Frontal cortex (tissue), 4 donors: Measurements from ENCODE around the gene BNC2. TPM values are rescaled to one million over a fixed set of nuclear protein-coding genes. Genes with fewer than 3 reads are reported as not detected.

ENCODE experiments used
- DNase-seq, 2 donors: peaks; one replicate each; pipeline ENCODE4 v3.0.0; 2012; ENCODE audit warnings: low spot score in 2 of 2
- FAIRE-seq: peaks from 2 replicates; lab custom pipeline; 2012; peaks lifted over from hg19 to GRCh38; lab: Jason Lieb, UNC
- total RNA-seq: library from RNA; depleted of rRNA; stranded (reverse); fragments of >200 nt; gene quantifications from one replicate; pipeline ENCODE4 v1.2.3, GENCODE V29; 2014
- donor health status: control.
- donor health status: control.
- donor health status: control.

Gene BNC2
- total RNA-seq, 1 donor from 2014 or later = 1.6 TPM

- FAIRE-seq = no peak
- DNase-seq = no peak
Observed at GRCh38 chr9:16689351-16689938, 181.0 kb downstream of the BNC2 start.

- DNase-seq = no peak
- FAIRE-seq = no peak
Observed at GRCh38 chr9:16688814-16689213, 181.7 kb downstream of the BNC2 start.

- no peak for FAIRE-seq
- no peak for DNase-seq
Observed at GRCh38 chr9:16687678-16688369, 182.6 kb downstream of the BNC2 start.

- DNase-seq (no peak), FAIRE-seq (no peak)
Observed at GRCh38 chr9:16683326-16683725, 187.1 kb downstream of the BNC2 start.

- FAIRE-seq = no peak
Observed at GRCh38 chr9:16682273-16682672, 188.2 kb downstream of the BNC2 start.

GRCh38 chr9:16681652-16681987 lies 188.8 kb downstream of the BNC2 start:
- DNase-seq = no peak
- FAIRE-seq = no peak

More at GRCh38 chr9:16682273-16682672, 188.2 kb downstream of the BNC2 start:
- no peak for DNase-seq

GRCh38 chr9:16680975-16681651 lies 189.4 kb downstream of the BNC2 start:
- DNase-seq (no peak), FAIRE-seq (no peak)

- DNase-seq = no peak
- no peak for FAIRE-seq
Observed at GRCh38 chr9:16680541-16680940, 189.9 kb downstream of the BNC2 start.

DNA sequence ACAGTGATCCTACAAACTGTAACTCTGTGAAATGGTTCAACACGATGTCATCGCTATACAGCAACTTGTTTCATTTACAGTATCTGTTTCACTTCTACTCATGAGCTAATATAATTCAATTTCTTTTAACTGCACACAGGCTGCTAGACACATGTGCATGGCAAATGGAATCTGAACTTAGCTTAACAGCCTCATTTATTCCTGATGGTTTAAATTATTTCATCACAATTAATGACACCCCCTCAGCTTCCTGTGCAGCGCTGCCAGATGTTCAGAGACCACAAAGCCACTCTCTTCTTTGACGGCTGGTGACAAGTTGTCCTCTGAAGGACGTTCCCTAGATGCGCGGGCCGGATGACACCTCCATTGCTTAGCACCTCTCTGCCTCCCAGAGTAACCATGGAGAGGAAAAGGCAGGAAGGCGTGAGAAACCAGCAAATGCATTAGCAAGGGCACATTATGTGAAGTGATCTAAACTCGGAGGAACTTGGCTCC lies 191.1 kb downstream of the BNC2 start:
- DNase-seq (no peak), FAIRE-seq (no peak)

GRCh38 chr9:16676519-16676918 lies 194.0 kb downstream of the BNC2 start:
- DNase-seq (no peak), FAIRE-seq (no peak)

- no peak for DNase-seq
- no peak for FAIRE-seq
Observed at GRCh38 chr9:16675131-16675530, 195.3 kb downstream of the BNC2 start.

- FAIRE-seq (no peak), DNase-seq (no peak)
Observed at GRCh38 chr9:16673171-16673570, 197.3 kb downstream of the BNC2 start.

DNA sequence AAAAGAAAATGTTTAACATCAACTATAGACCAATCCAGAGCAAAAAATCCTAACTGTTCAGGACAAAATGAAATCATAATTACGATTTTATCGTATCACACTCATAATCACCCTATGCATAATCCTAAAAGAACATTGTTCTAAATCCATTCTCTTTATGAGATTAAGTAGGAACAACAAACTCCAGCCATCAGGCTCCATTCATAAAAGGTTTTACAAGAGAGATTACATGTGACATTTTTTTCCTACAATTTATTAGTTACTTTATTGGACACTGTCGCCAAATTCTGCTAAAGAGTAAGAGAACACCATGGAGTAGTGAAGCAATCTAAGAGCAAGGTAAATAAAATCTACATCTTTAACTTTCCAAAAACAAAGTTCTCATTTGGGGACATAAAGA lies 198.0 kb downstream of the BNC2 start:
- FAIRE-seq = no peak
- no peak for DNase-seq

DNA sequence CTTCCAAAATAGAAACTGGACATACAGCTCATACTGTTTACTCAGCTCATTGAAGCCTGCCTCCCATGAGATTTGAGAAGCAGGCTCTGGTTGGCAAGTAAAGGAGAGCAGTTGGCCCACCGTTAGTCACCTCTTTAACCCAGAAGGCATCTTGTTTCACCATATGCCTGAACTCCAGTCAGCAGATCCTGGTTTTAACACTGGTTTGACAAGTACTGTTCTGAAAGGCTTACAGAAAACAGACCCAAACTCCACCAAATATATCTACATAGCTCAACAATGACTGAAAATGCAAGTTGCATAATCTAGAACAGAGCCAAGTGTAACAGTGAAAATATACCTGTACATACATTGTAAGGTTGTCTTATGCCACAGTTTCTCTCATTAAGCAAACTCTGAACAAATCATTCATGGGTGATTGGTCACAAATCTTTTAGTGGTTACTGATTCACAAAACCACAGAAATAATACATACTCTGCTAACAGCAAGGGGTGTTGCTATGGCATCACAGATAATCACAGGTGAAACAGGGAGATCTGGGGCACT lies 198.8 kb downstream of the BNC2 start:
- DNase-seq (no peak), FAIRE-seq (no peak)

DNA sequence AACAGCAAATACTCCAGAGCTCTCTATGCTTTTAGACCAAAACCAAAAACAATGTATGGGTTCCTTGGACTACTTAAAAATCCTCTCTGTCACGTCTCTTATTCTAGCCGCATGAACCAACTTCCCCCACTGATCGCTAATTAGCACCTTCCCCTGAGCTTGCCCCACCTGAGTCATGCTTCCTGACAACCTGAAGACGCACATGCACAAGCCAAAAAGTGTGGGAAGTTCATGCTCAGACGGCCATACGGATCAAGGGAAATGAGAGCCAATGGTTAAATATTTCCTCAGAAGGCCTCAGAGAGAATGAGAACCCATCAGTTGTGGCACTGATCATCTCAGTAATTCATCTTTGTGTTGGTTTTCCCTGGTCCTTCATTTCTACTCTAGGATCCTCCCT lies 199.7 kb downstream of the BNC2 start:
- FAIRE-seq = no peak
- no peak for DNase-seq

- no peak for FAIRE-seq
Observed at GRCh38 chr9:16668734-16669295, 201.7 kb downstream of the BNC2 start.

DNA sequence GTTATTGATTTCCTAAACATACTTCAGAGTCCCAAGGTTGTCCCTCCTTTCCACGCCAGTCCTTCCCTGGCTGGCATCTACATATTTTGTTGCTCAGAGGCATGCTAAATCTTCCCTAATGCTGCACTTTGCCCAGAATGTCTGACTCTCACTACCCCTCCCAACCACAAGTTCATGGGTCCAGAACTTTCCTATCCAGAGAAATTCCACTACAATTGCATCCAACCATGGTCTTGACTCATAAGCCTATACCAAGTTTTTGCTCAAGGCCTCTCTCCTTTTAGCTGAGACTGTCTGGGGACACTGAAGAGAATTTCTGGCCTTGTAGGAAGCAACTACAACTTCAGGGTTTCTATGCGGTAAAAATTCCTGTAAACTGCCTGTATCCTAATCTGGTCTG lies 206.3 kb downstream of the BNC2 start:
- FAIRE-seq (no peak), DNase-seq (no peak)

More at GRCh38 chr9:16668734-16669295, 201.7 kb downstream of the BNC2 start:
- no peak for DNase-seq

GRCh38 chr9:16661816-16662215 lies 208.7 kb downstream of the BNC2 start:
- no peak for DNase-seq
- FAIRE-seq = no peak

GRCh38 chr9:16659096-16659495 lies 211.4 kb downstream of the BNC2 start:
- FAIRE-seq = no peak

DNA sequence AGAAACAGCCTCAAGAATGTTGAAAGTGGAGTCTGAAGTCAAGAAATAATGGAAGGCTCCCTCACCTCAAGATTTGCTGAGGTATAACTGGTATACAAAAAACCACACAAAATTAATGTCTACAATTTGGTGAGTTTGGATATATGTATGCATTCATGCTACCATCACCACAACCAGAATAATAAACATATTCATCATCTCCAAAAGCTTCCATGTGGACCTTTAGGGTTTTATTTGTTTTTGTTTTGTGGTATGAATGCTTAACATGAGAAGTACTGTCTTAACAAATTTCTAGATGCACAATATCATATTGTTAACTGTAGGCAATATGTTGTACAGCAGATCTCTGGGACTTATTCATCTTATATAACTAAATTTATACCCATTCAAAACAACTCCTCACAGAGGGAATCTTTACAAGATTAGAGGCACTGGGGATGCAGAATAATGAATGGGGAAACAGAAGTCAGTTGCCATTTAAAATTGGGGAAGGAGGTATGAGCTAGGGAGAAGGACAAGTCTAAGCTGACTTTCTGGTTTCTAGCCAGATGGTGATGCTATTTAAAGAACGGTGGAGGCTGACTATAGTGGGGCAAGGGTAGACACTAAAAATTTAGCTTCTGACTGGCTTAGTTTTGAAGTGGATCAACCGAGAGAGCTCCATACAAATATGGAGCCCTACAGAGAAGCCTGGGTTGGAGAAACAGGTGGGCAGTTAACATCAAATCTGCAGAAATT lies 213.9 kb downstream of the BNC2 start:
- no peak for DNase-seq
- FAIRE-seq = no peak

More at GRCh38 chr9:16659096-16659495, 211.4 kb downstream of the BNC2 start:
- DNase-seq = no peak
